Measurements from ENCODE around the gene SRSF9. TPM values are rescaled to one million over a fixed set of nuclear protein-coding genes. Genes with fewer than 3 reads are reported as not detected.

Gene SRSF9
- total and polyA plus RNA-seq, 2 of the 13 experiments (the other 11 are each of a cell fraction or from before 2014, with no cell fraction given), result 125 to 144 TPM

- DNase-seq (ENCODE audit: low spot score) (peak; percentile 44), FAIRE-seq (peak; percentile 76), ATAC-seq (peak; percentile 32)
- in situ Hi-C loops (cut with HindIII; ENCODE audit: extremely low pct_ligation_motif_present, low pct_unique_long_range_greater_than_20kb) (no loop called here), intact Hi-C loops (cut with micrococcal nuclease; ENCODE audit: unreplicated experiment) (loop anchor here (2.0 kb wide), 3 partner anchors 22 to 60 kb away; partner anchors contain the start of genes COQ5, DYNLL1, GATC and TRIAP1)
- ChIA-PET POLR2A (interaction anchor here (0.8 to 3.2 kb wide), 8 partner anchors 10 to 82 kb away, joined by 3 to 16 read pairs (median 6); partner anchors contain the start of genes COQ5 and DYNLL1), CTCF (ENCODE audit: low intra/inter-chr PET ratio, low total read pairs) (no interaction called here)
- H3K36me3 ChIP-seq (replicated peaks in 1 of 2; ENCODE audit: control insufficient read depth in 1 of 2, insufficient read depth in 2 of 2, low read length in 2 of 2), result peaks cover 10 to 34% of the 10 kb centered on the region in 2 experiments
- BruUV-seq (replicated peaks), result TSS peak; percentile 50
- peak overlapping the region; percentile 90 for H3K9ac ChIP-seq (ENCODE audit: insufficient read depth, low read depth, low read length)
- no peaks in the 10 kb centered on the region; a peak in 1 of 5 replicates for H3K27me3 ChIP-seq (ENCODE audit: control insufficient read depth in 1 of 2, insufficient read depth in 2 of 2, low read length in 2 of 2)
- H3K27ac ChIP-seq (ENCODE audit: extremely low read length, insufficient read depth, low read length), result peak overlapping the region; percentile 78
- H3K4me2 ChIP-seq (ENCODE audit: low read depth, low read length), result peak overlapping the region; percentile 86
- WGBS (ENCODE audit: low lambda C conversion rate), result under 1% methylated on average over 10 of the region's 23 CpGs
- H3K4me3 ChIP-seq (replicated peaks in 1 of 3; ENCODE audit: insufficient read depth in 1 of 3, low read depth in 2 of 3, low read length in 3 of 3), result peak overlapping the region; percentile 74 to 85 (median 81)
- no peaks in the 10 kb centered on the region for H3K9me3 ChIP-seq (ENCODE audit: low read length)
- H3K79me2 ChIP-seq (ENCODE audit: insufficient read depth, low read length), result peaks cover 44% of the 10 kb centered on the region
- H4K20me1 ChIP-seq (ENCODE audit: insufficient read depth, low read length), result peaks cover 30% of the 10 kb centered on the region
- H2AFZ ChIP-seq (ENCODE audit: low read length), result no peak overlapping the region
- peaks cover 52% of the 10 kb centered on the region for H3K4me1 ChIP-seq (ENCODE audit: insufficient read depth, low read length)
- TF ChIP-seq TRIM24 (CRISPR knock-in tag; IDR thresholded peaks at IDR 0.05) (no peak), ZBTB10 (CRISPR knock-in tag; IDR thresholded peaks at IDR 0.05; ENCODE audit: borderline replicate concordance) (no peak), CREBL2 (CRISPR knock-in tag; IDR thresholded peaks at IDR 0.05; ENCODE audit: borderline replicate concordance) (no peak), TEAD2 (CRISPR knock-in tag; IDR thresholded peaks at IDR 0.05) (no peak), UBTF (CRISPR knock-in tag; IDR thresholded peaks at IDR 0.05) (0 out of 2 replicates have a peak, but pooled peaks have one; percentile 19), ZBTB25 (CRISPR knock-in tag; IDR thresholded peaks at IDR 0.05) (no peak), GLMP (CRISPR knock-in tag; IDR thresholded peaks at IDR 0.05; ENCODE audit: borderline replicate concordance) (no peak), CBX5 (CRISPR knock-in tag; IDR thresholded peaks at IDR 0.05; ENCODE audit: borderline replicate concordance) (no peak), DMAP1 (CRISPR knock-in tag; IDR thresholded peaks at IDR 0.05) (no peak), ZFX (CRISPR knock-in tag; IDR thresholded peaks at IDR 0.05; ENCODE audit: low read depth) (0 out of 2 replicates have a peak, but pooled peaks have one; percentile 49)
Observed at GRCh38 chr12:120468325-120468820, 1.2 kb downstream of the SRSF9 start.

Measured in HepG2 (cell line).